ENCODE measurements around the gene CPA3. TPM values are rescaled to one million over a fixed set of nuclear protein-coding genes. Genes with fewer than 3 reads are reported as not detected.

Gene CPA3
- total and polyA plus RNA-seq, 4 donors, result 2.2 to 37.4 (median 2.5) TPM

DNA sequence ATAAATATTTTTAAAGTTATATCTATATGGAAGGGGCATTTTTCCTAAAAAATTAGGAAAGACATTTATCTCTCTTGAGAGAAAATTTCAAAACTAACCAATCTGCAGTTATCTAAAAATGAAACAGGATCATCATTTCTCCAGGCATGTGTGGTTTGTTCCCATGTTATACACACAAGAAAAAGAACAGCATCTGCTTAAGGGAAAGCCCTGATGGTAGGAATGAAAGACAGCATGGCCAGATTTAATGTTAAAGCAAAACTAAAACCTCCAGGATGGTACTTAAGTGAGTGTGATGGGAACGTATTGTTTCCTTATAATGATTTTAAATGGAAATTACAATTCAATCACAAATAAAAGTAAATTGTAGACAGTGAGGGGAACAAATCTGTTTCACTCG is 80.0 kb downstream of the CPA3 start:
- no peak overlapping the region for H3K9ac ChIP-seq (ENCODE audit: insufficient read depth in 1 of 2, low read length in 2 of 2)
- WGBS, 2 donors, result 85 to 96% methylated on average over 2 of the region's 2 CpGs
- no peak overlapping the region for H3K27ac ChIP-seq (ENCODE audit: low read depth in 1 of 2, low read length in 1 of 2)
- no peaks in the 10 kb centered on the region for H3K9me3 ChIP-seq (ENCODE audit: control insufficient read depth in 4 of 4, insufficient read depth in 3 of 4, low read length in 3 of 4)
- H3K4me3 ChIP-seq, result no peak overlapping the region
- no peaks in the 10 kb centered on the region for H3K27me3 ChIP-seq (ENCODE audit: control insufficient read depth in 3 of 3, insufficient read depth in 3 of 3, low read length in 2 of 3)
- no peak for ATAC-seq (ENCODE audit: insufficient read depth, low FRiP score)
- TF ChIP-seq, protein P1, sequence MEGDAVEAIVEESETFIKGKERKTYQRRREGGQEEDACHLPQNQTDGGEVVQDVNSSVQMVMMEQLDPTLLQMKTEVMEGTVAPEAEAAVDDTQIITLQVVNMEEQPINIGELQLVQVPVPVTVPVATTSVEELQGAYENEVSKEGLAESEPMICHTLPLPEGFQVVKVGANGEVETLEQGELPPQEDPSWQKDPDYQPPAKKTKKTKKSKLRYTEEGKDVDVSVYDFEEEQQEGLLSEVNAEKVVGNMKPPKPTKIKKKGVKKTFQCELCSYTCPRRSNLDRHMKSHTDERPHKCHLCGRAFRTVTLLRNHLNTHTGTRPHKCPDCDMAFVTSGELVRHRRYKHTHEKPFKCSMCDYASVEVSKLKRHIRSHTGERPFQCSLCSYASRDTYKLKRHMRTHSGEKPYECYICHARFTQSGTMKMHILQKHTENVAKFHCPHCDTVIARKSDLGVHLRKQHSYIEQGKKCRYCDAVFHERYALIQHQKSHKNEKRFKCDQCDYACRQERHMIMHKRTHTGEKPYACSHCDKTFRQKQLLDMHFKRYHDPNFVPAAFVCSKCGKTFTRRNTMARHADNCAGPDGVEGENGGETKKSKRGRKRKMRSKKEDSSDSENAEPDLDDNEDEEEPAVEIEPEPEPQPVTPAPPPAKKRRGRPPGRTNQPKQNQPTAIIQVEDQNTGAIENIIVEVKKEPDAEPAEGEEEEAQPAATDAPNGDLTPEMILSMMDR (IDR thresholded peaks at IDR 0.05; ENCODE audit: control extremely low read depth, extremely low read depth), result no peak
- no peaks in the 10 kb centered on the region for H3K36me3 ChIP-seq (ENCODE audit: control insufficient read depth in 4 of 4, insufficient read depth in 4 of 4, low read length in 4 of 4)
- peaks cover 0 to 9% (median 0%) of the 10 kb centered on the region in 5 donors for H3K4me1 ChIP-seq (ENCODE audit: control insufficient read depth in 5 of 5, insufficient read depth in 5 of 5, low read length in 5 of 5)
- DNase-seq, result no peak

Other genes starting within 250 kb of the CPA3 start
- 10 to 100 TPM in 1 of 2 donors, 1 to 10 TPM in 1; 3.2 to 17.9 TPM for gene AGTR1, start 167.4 kb upstream of the CPA3 start, total RNA-seq
- 1 to 10 TPM; 2.9 to 4.2 TPM for gene AGTR1, start 167.4 kb upstream of the CPA3 start, polyA plus RNA-seq
- gene CPB1, start 37.5 kb upstream of the CPA3 start, total RNA-seq, result 1 to 10 TPM in 1 of 2 donors, under 1 TPM in 1; 0.88 to 9.3 TPM
- gene CPB1, start 37.5 kb upstream of the CPA3 start, polyA plus RNA-seq, result 1 to 10 TPM in 1 of 2 donors, under 1 TPM in 1; 0.86 to 1.1 TPM
- gene GYG1, start 126.2 kb downstream of the CPA3 start, total RNA-seq, result 10 to 100 TPM; 41.8 to 78.7 TPM
- 100 to 1,000 TPM in 1 of 2 donors, 10 to 100 TPM in 1; 23.2 to 115 TPM for gene GYG1, start 126.2 kb downstream of the CPA3 start, polyA plus RNA-seq
- 10 to 100 TPM; 19.4 to 54.7 TPM for gene HLTF, start 221.2 kb downstream of the CPA3 start, total RNA-seq
- 1 to 10 TPM; 3.6 to 5.8 TPM for gene HLTF, start 221.2 kb downstream of the CPA3 start, polyA plus RNA-seq

All from lung (tissue), 12 donors.